HG02571 (cell line): ENCODE results near the gene ZNF746.
"Not testable (repeated sequence)": the region's sequence is repeated elsewhere in the genome, so short reads cannot be mapped to it uniquely, and the experiment has no call there.

Experiments
- ATAC-seq: cut with Tn5 transposase; IDR thresholded peaks from one replicate; pipeline ENCODE4 v1.9.1; 2021; ENCODE audit warnings: mild to moderate bottlenecking, moderate library complexity; ENCODE audit not compliant: unreplicated experiment

The ZNF746 gene

DNA sequence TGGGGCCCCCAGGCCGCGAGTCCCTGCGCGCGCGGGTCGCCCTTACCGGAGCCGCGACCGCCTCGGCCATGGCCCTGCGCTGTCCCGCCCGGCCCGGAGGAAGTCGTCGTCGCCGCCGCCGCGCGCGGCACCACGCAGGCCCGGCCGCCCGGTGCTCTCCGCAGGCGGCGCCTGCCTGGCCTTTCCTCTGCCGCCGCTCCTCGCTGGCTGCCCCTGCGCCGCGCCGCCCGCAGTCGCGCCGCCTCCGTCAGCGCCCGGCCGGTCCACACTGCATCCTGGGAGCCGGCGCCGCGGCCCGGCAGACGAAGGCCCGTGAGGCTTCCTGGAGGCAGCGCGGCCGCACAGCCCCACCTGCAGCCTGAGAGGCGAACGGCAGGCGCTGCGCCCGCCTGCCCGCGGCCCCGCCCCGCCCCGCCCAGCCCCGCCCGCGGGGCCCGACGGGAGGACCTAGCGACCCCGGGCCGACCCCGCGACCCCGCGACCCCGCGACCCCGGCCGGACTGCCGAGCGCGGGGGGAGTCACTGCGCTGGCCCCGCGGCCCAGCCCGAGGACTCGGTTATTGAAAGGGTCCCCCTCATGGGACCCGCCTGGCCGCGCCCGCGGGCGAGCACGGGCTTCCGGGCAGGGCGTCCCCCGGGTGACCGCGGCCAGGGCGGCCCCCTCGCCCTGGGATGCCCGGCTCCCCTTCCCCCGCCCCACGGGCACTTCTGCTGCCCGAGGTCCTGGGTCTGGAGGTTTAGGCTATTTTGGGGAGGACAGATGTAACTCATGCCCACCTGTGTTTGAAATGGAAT, at the start of gene ZNF746:
Gene ZNF746, minus strand, starts transcription at position 343 of the 795 bp plus-strand sequence. Its CDS starts 273 bp downstream, at position 70.
- peak; percentile 96 for ATAC-seq

- no peak for ATAC-seq
Observed at GRCh38 chr7:149547126-149547525, 49.5 kb upstream of the ZNF746 start.

- ATAC-seq = no peak
Observed at GRCh38 chr7:149546331-149546730, 48.7 kb upstream of the ZNF746 start.

DNA sequence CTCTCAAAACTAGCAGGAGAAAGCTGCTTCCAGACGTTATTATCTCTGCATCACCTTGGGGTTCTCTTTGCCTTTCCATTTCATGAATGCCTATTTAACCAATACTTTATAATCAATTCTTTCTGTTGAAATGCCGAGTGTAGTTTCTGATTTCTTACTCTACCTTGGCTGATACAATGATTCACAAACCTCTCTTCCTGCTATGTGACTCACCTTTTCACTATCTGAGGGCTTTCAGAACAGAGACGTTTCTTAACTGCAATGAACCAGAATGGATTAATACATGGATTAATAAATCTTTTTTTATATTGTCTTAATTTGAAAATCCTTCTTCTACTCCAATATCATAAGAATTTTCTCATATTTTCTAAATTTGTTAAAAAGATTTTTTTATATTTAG, 46.4 kb upstream of the ZNF746 start:
- no peak for ATAC-seq

- ATAC-seq = no peak
Observed at GRCh38 chr7:149532654-149533053, 35.0 kb upstream of the ZNF746 start.

DNA sequence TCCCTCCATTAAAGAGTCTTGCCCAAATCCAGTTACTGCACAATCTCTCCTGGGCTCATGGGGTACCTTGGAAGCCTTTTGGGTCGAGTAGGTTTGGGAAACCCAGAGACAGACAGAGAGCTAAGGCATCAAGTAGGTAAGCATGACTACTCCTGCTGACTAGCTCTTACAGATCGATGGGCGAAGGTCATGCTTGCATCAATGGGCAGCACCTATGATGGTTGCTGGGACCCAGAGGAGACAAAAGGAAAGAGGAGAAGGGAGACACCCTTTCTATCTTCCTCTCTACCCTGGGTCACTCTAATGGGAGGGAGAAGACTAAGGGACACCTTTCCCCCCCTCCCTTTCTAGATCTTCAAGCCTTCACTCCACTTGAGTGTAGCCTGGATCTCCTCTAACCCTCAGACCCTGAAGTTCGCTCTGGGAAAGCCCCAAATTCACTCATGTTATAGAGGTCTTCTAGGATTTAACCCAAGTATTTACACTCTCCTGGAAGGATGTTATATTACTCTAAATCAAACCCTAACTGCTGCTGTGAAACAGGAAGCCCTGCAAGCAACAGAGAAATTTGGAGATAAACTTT, 31.6 kb upstream of the ZNF746 start:
- ATAC-seq = no peak

DNA sequence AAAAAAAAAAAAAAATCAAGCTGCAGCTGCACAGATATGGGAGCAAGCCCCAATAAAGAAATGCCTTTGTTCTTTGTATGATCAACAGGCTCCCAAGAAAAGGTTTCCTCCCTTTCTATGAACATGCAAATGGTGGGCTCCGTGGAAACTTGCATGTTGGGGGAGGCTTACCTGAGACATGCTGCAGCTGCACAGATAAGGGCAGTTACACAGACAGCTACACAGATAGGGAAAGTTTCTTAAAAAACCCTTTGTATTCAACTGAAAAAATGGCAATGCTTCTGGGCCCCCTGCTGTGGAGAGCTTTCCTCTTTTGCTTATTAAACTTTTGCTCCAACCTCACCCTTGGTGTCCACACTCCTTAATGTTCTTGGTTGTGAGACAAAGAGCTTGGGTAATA, 29.8 kb upstream of the ZNF746 start:
- no peak for ATAC-seq

DNA sequence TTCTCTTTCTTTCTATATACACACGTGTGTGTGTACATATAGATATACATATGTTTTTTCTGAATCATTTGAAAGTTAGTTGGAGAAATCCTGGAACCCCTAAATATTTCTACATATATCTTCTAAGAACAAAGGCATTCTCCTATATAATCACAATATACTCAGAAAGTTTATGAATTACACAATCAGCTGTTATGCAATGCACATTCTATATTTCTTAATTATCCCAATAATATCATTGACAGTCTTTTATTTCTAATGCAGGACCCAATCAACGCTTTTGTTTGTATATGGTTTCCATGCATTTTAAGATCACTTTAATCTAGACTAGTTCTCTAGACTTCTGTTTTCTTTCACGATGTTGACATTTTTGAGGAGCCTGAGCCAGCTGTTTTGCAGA, 27.7 kb upstream of the ZNF746 start:
- no peak for ATAC-seq

DNA sequence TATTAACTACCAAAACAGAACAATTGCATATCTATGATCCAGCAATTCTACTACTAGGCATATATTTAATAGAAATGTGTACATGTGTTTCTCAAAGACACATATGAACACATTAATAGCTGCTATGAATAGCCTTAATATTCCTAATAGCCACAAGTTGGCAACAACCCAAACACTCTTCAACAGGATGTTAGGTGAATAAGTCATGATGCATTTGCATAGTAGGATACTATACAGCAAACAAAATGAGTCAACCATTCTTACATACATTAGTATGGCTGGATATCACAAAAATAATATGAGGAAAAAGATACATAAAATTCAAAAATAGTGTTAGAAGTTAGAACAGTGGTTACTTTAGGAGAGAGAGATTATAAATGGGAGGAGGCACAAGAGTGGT, 26.8 kb upstream of the ZNF746 start:
- no peak for ATAC-seq

- no peak for ATAC-seq
Observed at GRCh38 chr7:149510248-149510647, 12.6 kb upstream of the ZNF746 start.

DNA sequence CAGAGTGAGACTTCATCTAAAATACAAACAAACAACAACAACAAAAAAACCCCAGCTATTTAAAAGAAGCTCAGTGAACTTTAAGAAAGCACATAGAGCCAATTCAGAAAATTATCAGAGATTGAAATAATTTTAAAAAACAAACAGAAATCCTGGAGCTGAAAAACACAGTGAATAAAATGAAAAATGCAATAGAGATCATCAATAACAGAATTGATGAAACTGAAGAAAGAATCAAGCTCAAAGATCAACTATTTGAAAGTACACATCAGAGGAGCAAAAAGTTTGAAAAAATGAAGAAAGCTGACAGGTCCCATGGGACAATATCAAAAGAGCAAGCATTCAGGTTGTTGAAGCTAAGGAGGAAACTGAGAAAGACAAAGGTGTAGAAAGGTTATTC, 12.2 kb upstream of the ZNF746 start:
- no peak for ATAC-seq

DNA sequence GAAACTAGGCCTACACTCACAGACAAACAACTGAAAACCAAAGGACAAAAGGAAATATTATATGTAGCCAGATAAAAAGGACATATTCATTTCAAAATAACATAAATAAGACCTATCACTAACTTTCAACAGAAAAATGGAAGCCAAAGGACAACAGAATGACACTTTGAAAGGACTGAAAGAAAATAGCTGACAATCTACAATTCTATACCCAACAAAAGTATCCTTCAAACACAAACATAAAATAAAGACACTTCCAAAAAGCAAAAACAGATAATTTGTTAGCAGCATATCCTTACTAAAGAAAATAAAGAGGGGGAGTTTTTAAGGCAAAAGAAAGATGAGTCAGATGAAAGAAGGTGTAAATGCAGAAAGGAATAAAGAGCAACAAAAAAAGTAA, 7.9 kb upstream of the ZNF746 start:
- ATAC-seq = no peak

GRCh38 chr7:149501651-149502050, 4.0 kb upstream of the ZNF746 start:
- no peak for ATAC-seq

GRCh38 chr7:149500910-149501309, 3.3 kb upstream of the ZNF746 start:
- ATAC-seq = no peak

DNA sequence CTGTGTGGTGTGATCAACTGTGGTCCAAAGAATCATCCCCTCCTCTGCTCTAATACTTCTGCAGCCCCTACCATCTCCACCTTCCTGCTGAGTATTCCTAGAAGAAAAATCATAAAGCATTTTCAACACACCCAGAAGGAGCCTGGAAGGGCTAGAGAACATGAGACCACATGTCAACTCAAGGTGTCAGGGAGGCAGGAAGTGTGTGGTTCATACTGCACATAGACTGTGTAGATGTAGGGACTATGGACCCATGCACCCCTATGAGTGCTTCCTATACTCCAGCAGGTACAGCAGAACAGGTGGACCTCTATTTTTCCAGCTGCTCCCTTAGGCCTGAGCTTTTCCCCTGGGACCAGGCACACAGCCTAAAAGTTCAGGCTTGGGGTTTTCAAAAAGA, 2.6 kb upstream of the ZNF746 start:
- no peak for ATAC-seq

- no peak for ATAC-seq
Observed at GRCh38 chr7:149498811-149499210, 1.2 kb upstream of the ZNF746 start.

- peak; percentile 24 for ATAC-seq
Observed at GRCh38 chr7:149496642-149497391, 792 bp downstream of the ZNF746 start.

DNA sequence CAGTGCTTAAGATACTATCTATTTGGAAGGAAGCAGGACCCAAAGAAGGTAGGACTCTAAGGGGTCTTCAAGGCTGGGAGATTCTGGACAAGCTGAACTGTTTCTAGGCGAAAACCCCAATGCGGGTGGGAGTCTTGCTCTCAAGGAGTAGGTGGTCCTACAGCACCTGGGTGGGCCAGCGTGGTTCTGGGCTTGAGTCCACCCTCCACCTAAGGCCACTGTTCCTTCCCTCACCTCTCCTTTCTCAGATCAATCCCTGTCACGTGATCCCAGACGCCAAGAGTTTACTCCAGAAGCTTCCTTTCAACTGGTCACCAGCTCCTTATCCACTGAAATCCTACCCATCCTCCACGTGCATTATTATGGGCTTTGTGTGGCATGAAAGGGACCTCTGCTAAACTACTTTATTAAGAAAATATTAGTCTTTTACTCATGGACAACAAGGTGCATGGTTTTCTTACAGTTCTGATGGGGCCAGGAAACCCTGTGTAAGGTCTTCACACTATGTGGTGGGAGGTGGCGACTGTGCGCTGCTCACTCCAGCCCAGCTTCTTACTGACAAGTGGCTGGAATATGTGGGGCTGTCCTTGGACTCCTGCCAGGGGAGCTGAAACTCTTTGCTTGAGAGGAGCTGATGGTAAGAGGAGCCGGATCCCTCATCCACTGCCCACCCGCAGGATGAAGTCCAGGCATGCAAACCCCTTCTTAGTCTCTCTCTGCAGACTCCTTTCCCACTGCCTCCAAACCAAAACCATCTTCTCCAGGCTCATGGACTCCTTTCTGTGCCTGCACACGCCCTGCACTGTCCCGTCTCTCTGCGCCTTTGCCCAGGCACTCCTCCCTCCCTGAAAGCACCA, 1.6 kb downstream of the ZNF746 start:
- ATAC-seq = no peak

GRCh38 chr7:149494738-149495368, 2.8 kb downstream of the ZNF746 start:
- no peak for ATAC-seq

DNA sequence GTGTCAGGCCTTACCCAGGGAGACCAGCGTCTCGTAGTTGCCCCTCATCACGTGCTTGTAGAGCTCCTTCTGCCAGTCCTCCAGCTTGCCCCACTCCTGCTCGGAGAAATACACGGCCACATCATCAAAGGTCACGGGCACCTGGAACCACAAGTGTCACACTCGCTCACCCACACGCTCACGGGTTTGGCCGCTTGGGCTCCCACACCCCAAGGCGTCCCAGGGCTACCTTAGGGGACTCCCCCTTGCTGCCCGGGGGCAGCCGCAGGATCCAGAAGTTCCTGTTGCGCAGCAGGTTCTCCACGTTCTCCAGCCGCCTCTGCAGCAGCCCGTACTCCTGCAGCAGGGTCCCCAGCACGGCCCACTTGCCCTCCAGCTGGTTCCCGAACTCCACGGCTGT, 3.6 kb downstream of the ZNF746 start:
- not testable (repeated sequence) for ATAC-seq

GRCh38 chr7:149493366-149493765, 4.2 kb downstream of the ZNF746 start:
- no peak for ATAC-seq
